IMR-90 (cell line): Measurements from ENCODE around the gene MOCS2. TPM values are rescaled to one million over a fixed set of nuclear protein-coding genes. Genes with fewer than 3 reads are reported as not detected.

ENCODE experiments used
- ATAC-seq: fragments of 200-7000 bp; cut with Tn5 transposase; 2 replicates; pipeline ENCODE4 v1.9.1; 2020; ENCODE audit warnings: low read depth, mild to moderate bottlenecking, moderate library complexity
- BruUV-seq: library from RNA; stranded (reverse); fragments of 400-500 nt; replicated peaks from 2 replicates; lab custom pipeline; 2021; lab: Mats Ljungman, UMichigan
- CTCF ChIA-PET: fragments of 300-600 bp; formaldehyde crosslinking; extraction: SDS; loops from one replicate; lab custom pipeline; 2021; ENCODE audit warnings: antibody characterized with exemption; lab: Yijun Ruan, JAX
- POLR2A ChIA-PET: fragments of 300-600 bp; sonication (Branson Sonifier 250); formaldehyde crosslinking; loops from one replicate; lab custom pipeline; 2022; ENCODE audit warnings: antibody characterized with exemption; ENCODE audit not compliant: unreplicated experiment; lab: Charles Lee
- DNase-seq: peaks from one replicate; pipeline ENCODE4 v3.0.0; 2013
- H2AFZ ChIP-seq: replicated peaks from 2 replicates; pipeline ENCODE3; 2013; ENCODE audit warnings: low read length, mild to moderate bottlenecking; ENCODE audit not compliant: poor library complexity
- H2AK5ac ChIP-seq: 2 replicates; pipeline ENCODE4 v1.6.1; 2013; ENCODE audit warnings: low read depth, low read length, inconsistent platforms
- H2AK9ac ChIP-seq: replicated peaks from 2 replicates; pipeline ENCODE3; 2013; ENCODE audit warnings: mild to moderate bottlenecking, low read depth, low read length, moderate library complexity; ENCODE audit not compliant: poor library complexity
- H2BK120ac ChIP-seq: 2 replicates; pipeline ENCODE4 v1.6.1; 2013; ENCODE audit warnings: low read depth, low read length, inconsistent platforms
- H2BK15ac ChIP-seq: 3 replicates; pipeline ENCODE4 v1.6.1; 2013; ENCODE audit warnings: low read depth, low read length, inconsistent platforms
- H2BK20ac ChIP-seq: 2 replicates; pipeline ENCODE4 v1.6.1; 2013; ENCODE audit warnings: low read depth, mild to moderate bottlenecking, inconsistent platforms, low read length, moderate library complexity
- H2BK5ac ChIP-seq: 2 replicates; pipeline ENCODE4 v1.6.1; 2013; ENCODE audit warnings: mild to moderate bottlenecking, low read depth, low read length, inconsistent platforms; ENCODE audit not compliant: poor library complexity, severe bottlenecking
- H3K14ac ChIP-seq: replicated peaks from 2 replicates; pipeline ENCODE4 v1.6.1; 2013; ENCODE audit warnings: low read depth, low read length, inconsistent platforms
- H3K18ac ChIP-seq: 2 replicates; pipeline ENCODE4 v1.6.1; 2013; ENCODE audit warnings: low read depth, low read length, control low read depth
- H3K23ac ChIP-seq: 2 replicates; pipeline ENCODE4 v1.6.1; 2013; ENCODE audit warnings: low read depth, low read length, inconsistent platforms
- H3K27ac ChIP-seq: 2 replicates; pipeline ENCODE4 v1.5.1; 2013; ENCODE audit warnings: mild to moderate bottlenecking, control low read depth, low read length; ENCODE audit not compliant: insufficient read depth
- H3K27me3 ChIP-seq: 2 replicates; pipeline ENCODE4 v1.6.1; 2013; ENCODE audit warnings: low read length; ENCODE audit not compliant: control insufficient read depth, insufficient read depth
- H3K36me3 ChIP-seq: 2 replicates; pipeline ENCODE4 v1.6.1; 2013; ENCODE audit warnings: low read length, mixed read lengths; ENCODE audit not compliant: control insufficient read depth, insufficient read depth
- H3K4ac ChIP-seq: 2 replicates; pipeline ENCODE4 v1.6.1; 2013; ENCODE audit warnings: low read depth, low read length, inconsistent platforms
- H3K4me1 ChIP-seq: 2 replicates; pipeline ENCODE4 v1.6.1; 2013; ENCODE audit warnings: low read length, mixed read lengths; ENCODE audit not compliant: control insufficient read depth, insufficient read depth
- H3K4me2 ChIP-seq: 2 replicates; pipeline ENCODE4 v1.6.1; 2013; ENCODE audit warnings: low read depth, mild to moderate bottlenecking, control low read depth, low read length, moderate library complexity
- H3K4me3 ChIP-seq: 2 replicates; pipeline ENCODE4 v1.5.1; 2013; ENCODE audit warnings: low read depth, mild to moderate bottlenecking, control low read depth, low read length, moderate library complexity; ENCODE audit not compliant: insufficient read depth
- H3K56ac ChIP-seq: 2 replicates; pipeline ENCODE4 v1.6.1; 2013; ENCODE audit warnings: low read length, inconsistent platforms; ENCODE audit not compliant: insufficient read depth; ENCODE audit errors: extremely low read depth
- H3K79me1 ChIP-seq, 2 experiments: 2 replicates each; pipeline ENCODE4 v1.6.1; 2013; ENCODE audit warnings: low read length in 2 of 2, inconsistent platforms in 1 of 2, low read depth in 1 of 2
- H3K9ac ChIP-seq: 2 replicates; pipeline ENCODE4 v1.6.1; 2013; ENCODE audit warnings: low read depth, low read length, control low read depth
- H3K9me1 ChIP-seq: 2 replicates; pipeline ENCODE4 v1.6.1; 2013; ENCODE audit warnings: low read length, inconsistent platforms; ENCODE audit not compliant: insufficient read depth
- H3K9me3 ChIP-seq: 2 replicates; pipeline ENCODE4 v1.6.1; 2013; ENCODE audit warnings: low read length; ENCODE audit not compliant: control insufficient read depth, insufficient read depth
- H4K20me1 ChIP-seq: 2 replicates; pipeline ENCODE4 v1.6.1; 2013; ENCODE audit warnings: low read length, inconsistent platforms; ENCODE audit not compliant: insufficient read depth
- H4K5ac ChIP-seq: 2 replicates; pipeline ENCODE4 v1.6.1; 2013; ENCODE audit warnings: mild to moderate bottlenecking, low read depth, low read length, control low read depth
- H4K8ac ChIP-seq, 2 experiments: 2 replicates each; pipeline ENCODE4 v1.6.1; 2013; ENCODE audit warnings: low read depth in 2 of 2, low read length in 2 of 2, control low read depth in 1 of 2, inconsistent platforms in 1 of 2
- H4K91ac ChIP-seq: 2 replicates; pipeline ENCODE4 v1.6.1; 2013; ENCODE audit warnings: low read depth, low read length, inconsistent platforms; ENCODE audit not compliant: insufficient read depth
- CEBPB ChIP-seq: IDR thresholded peaks from 2 replicates; pipeline ENCODE4 v1.6.1; 2012; ENCODE audit warnings: low read depth, low read length, improper control_type of control experiment
- CHD1 ChIP-seq: IDR thresholded peaks from 2 replicates; pipeline ENCODE4 v1.6.1; 2012; ENCODE audit warnings: low read depth, low read length, improper control_type of control experiment
- CTCF ChIP-seq: conservative IDR thresholded peaks from 2 replicates; pipeline ENCODE4 v1.5.1; 2012; ENCODE audit warnings: mild to moderate bottlenecking, low read depth, low read length, improper control_type of control experiment
- MXI1 ChIP-seq: IDR thresholded peaks from 2 replicates; pipeline ENCODE4 v1.6.1; 2012; ENCODE audit warnings: low read depth, mild to moderate bottlenecking, low read length, moderate library complexity, borderline replicate concordance
- SMC3 ChIP-seq: fragments of 150-350 bp; IDR thresholded peaks from 2 replicates; pipeline ENCODE4 v1.6.1; 2016; ENCODE audit warnings: low read depth, mild to moderate bottlenecking, antibody characterized with exemption, low read length, moderate library complexity
- WGBS, 2 experiments: methylation state at CpG; one replicate each; pipeline versions ENCODE4 v1.1.5 to v1.1.7; 2013; ENCODE audit warnings: missing lambda C conversion rate in 2 of 2; ENCODE audit not compliant: insufficient read length in 1 of 2; ENCODE audit errors: extremely low coverage in 2 of 2; 5-methylcytosine and 5-hydroxymethylcytosine counted together
- dilution Hi-C: fragments of 300-500 bp; cut with HindIII; formaldehyde crosslinking; loops from one replicate; pipeline ENCODE4 v1.14.3; 2018; ENCODE audit warnings: low sequenced_read_pairs; ENCODE audit not compliant: unreplicated experiment
- in situ Hi-C: fragments of 300-500 bp; cut with MboI; formaldehyde crosslinking; loops from 3 replicates; pipeline ENCODE4 v1.14.3; 2019; ENCODE audit warnings: low sequenced_read_pairs, inconsistent platforms, mixed read lengths
- intact Hi-C: fragments of 100-400 bp; cut with micrococcal nuclease; formaldehyde crosslinking; loops from 2 replicates; pipeline ENCODE4 v1.10.0; 2022
- polyA plus RNA-seq, 3 experiments: library from polyadenylated mRNA; depleted of rRNA; stranded (reverse); fragments of >200 nt; gene quantifications; 2 replicates each; pipeline ENCODE4 v1.2.3, GENCODE V29; 2012; ENCODE audit warnings: low replicate concordance in 1 of 3
- total RNA-seq: library from RNA; depleted of rRNA; stranded (reverse); fragments of >200 nt; gene quantifications from 2 replicates; pipeline ENCODE4 v1.2.3, GENCODE V29; 2012

The MOCS2 gene
- total and polyA plus RNA-seq, 2 of the 4 experiments (the other 2 are of a cell fraction) = 36.4 to 40.0 TPM

- Histone ChIP-seq H2BK20ac (no peak overlapping the region), H4K91ac (no peak overlapping the region), H4K8ac (no peak overlapping the region), H2BK15ac (no peak overlapping the region), H4K5ac (no peak overlapping the region), H3K36me3 (no peaks in the 10 kb centered on the region), H2AK5ac (no peak overlapping the region), H3K56ac (no peak overlapping the region), H2AFZ (no peak overlapping the region), H3K4me3 (no peak overlapping the region), H3K4ac (no peak overlapping the region), H3K9ac (no peak overlapping the region), H3K14ac (no peak overlapping the region), H3K9me3 (no peaks in the 10 kb centered on the region), H3K9me1 (no peaks in the 10 kb centered on the region), H3K79me1 (no peaks in the 10 kb centered on the region), H2AK9ac (no peak overlapping the region), H3K18ac (no peak overlapping the region), H3K4me1 (no peaks in the 10 kb centered on the region), H3K27ac (no peak overlapping the region), H3K27me3 (no peaks in the 10 kb centered on the region; the same call in 1 of the 2 replicates), H3K23ac (no peak overlapping the region), H3K4me2 (no peak overlapping the region), H2BK5ac (no peak overlapping the region), H4K20me1 (no peaks in the 10 kb centered on the region), H2BK120ac (no peak overlapping the region)
- WGBS, 2 experiments = 100% methylated on average over 2 of the region's 5 CpGs; no CpG with 5 or more reads in 1 of the 2 experiments
- BruUV-seq = no TSS peak
- ATAC-seq (no peak), DNase-seq (no peak)
- dilution Hi-C loops = no loop called here
- intact Hi-C loops = no loop called here
- ChIA-PET POLR2A (interaction anchor here (0.5 kb wide), 1 partner anchor 18 kb away, joined by 3 read pairs; no protein-coding TSS in a partner anchor), CTCF (no interaction called here)
- in situ Hi-C loops = no loop called here
- TF ChIP-seq CEBPB (no peak), CHD1 (no peak), SMC3 (no peak), CTCF (no peak), MXI1 (no peak)
Observed at GRCh38 chr5:53118879-53119278, 9.3 kb upstream of the MOCS2 start.
